Measurements from ENCODE around the gene NF1. TPM values are rescaled to one million over a fixed set of nuclear protein-coding genes. Genes with fewer than 3 reads are reported as not detected.

Gene NF1
- total RNA-seq, 4 donors from 2014 or later, result 66.8 to 106 (median 95.6) TPM

- Histone ChIP-seq H3K27me3 (no peaks in the 10 kb centered on the region), H3K27ac (no peak overlapping the region), H3K4me3 (no peak overlapping the region), H3K9me3 (no peaks in the 10 kb centered on the region), H3K4me1 (no peaks in the 10 kb centered on the region), H3K36me3 (peaks cover 0 to 3% (median 0%) of the 10 kb centered on the region in 3 donors)
- no peak for DNase-seq
- TF ChIP-seq POLR2A (IDR thresholded peaks at IDR 0.05) (no peak), CTCF (IDR thresholded peaks at IDR 0.05) (no peak)
Observed at GRCh38 chr17:31134576-31134975, 39.8 kb downstream of the NF1 start.

GRCh38 chr17:31136319-31136718 is 41.5 kb downstream of the NF1 start:
- Histone ChIP-seq H3K27me3 (no peaks in the 10 kb centered on the region), H3K27ac (no peak overlapping the region), H3K4me1 (no peaks in the 10 kb centered on the region), H3K9me3 (no peaks in the 10 kb centered on the region), H3K4me3 (no peak overlapping the region), H3K36me3 (peaks cover 0 to 4% (median 0%) of the 10 kb centered on the region in 3 donors)
- TF ChIP-seq POLR2A (IDR thresholded peaks at IDR 0.05), result no peak
- TF ChIP-seq CTCF (IDR thresholded peaks at IDR 0.05), result no peak
- no peak for DNase-seq

- no peaks in the 10 kb centered on the region for H3K27me3 ChIP-seq
- H3K4me1 ChIP-seq, result no peaks in the 10 kb centered on the region
- no peak for DNase-seq
- no peaks in the 10 kb centered on the region for H3K9me3 ChIP-seq
- H3K27ac ChIP-seq, result no peak overlapping the region
- H3K36me3 ChIP-seq, result peaks cover 0 to 4% (median 0%) of the 10 kb centered on the region in 3 donors
- no peak for TF ChIP-seq POLR2A (IDR thresholded peaks at IDR 0.05)
- TF ChIP-seq CTCF (IDR thresholded peaks at IDR 0.05), result no peak
- no peak overlapping the region for H3K4me3 ChIP-seq
Observed at GRCh38 chr17:31140111-31140510, 45.3 kb downstream of the NF1 start.

GRCh38 chr17:31144428-31144827 is 49.7 kb downstream of the NF1 start:
- Histone ChIP-seq H3K36me3 (peaks cover 0 to 2% (median 0%) of the 10 kb centered on the region in 3 donors), H3K27me3 (no peaks in the 10 kb centered on the region), H3K4me3 (no peak overlapping the region), H3K27ac (no peak overlapping the region), H3K4me1 (no peaks in the 10 kb centered on the region), H3K9me3 (no peaks in the 10 kb centered on the region)
- DNase-seq, result no peak
- TF ChIP-seq POLR2A (IDR thresholded peaks at IDR 0.05), result no peak
- no peak for TF ChIP-seq CTCF (IDR thresholded peaks at IDR 0.05)

- no peak overlapping the region for H3K27ac ChIP-seq
- no peaks in the 10 kb centered on the region for H3K9me3 ChIP-seq
- H3K27me3 ChIP-seq, result no peaks in the 10 kb centered on the region
- no peaks in the 10 kb centered on the region for H3K36me3 ChIP-seq
- no peaks in the 10 kb centered on the region for H3K4me1 ChIP-seq
- no peak overlapping the region for H3K4me3 ChIP-seq
- TF ChIP-seq CTCF (IDR thresholded peaks at IDR 0.05) (no peak), POLR2A (IDR thresholded peaks at IDR 0.05) (no peak)
- no peak for DNase-seq
Observed at GRCh38 chr17:31144836-31145235, 50.1 kb downstream of the NF1 start.

Measured in Peyer's patch (tissue), 4 donors.